ENCODE measurements around the gene CSTF1. TPM values are rescaled to one million over a fixed set of nuclear protein-coding genes. Genes with fewer than 3 reads are reported as not detected.
"Not testable (repeated sequence)": the region's sequence is repeated elsewhere in the genome, so short reads cannot be mapped to it uniquely, and the experiment has no call there.

The CSTF1 gene
- total RNA-seq, 1 experiment from 2014 or later, result 76.4 TPM

DNA sequence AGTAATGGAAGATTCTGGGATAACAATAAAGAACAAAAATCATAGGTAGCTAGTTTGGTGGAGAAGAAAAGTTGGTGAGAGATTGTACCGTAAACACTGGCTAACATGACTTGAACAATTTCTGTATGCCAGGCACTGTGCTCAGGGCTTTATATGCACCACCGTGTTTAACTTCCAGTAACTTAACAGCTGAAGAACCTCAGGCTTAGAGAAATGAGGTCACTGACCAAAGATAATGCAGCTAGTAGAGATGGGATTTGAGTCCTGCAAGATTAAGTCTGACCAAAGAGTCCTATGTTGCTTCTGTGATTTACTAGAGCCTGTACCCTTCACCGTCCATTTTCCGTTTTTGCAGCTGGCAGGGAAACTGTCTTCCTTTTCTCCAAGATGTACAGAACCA, 2.7 kb downstream of the CSTF1 start:
- in situ Hi-C loops (cut with HindIII; ENCODE audit: low sequenced_read_pairs), result no loop called here
- no peak for DNase-seq (ENCODE audit: low spot score)

DNA sequence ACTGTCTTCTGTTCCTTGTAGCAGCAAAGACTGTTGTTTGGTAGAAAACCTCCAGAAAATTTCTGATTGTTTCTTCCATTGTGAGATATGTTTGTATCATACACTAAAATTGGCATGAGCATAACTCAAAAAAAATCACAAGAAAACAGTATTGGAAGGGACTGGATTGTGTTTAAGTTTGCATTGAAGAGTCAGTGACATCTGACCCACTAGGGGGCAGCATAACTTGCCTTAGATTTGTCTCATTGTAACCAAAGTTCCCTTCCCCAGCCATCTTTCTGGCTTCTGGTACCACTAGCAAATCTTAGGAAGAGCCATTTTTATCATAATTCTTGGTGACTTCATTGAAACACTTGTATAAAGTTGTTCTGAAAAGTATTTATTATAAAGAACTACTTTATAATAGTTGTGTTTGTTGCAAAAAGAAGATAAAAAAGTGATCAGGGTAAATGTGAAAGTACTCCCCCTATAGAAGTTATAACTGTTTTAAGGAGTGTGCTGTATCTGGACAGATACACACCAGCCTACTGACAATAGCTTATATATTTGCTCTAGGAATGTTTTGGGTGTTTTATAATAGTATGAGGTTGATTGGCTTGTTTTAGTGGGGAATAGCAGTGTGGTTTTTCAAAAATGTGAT, 7.7 kb downstream of the CSTF1 start:
- DNase-seq (ENCODE audit: low spot score), result peak; percentile 41
- in situ Hi-C loops (cut with HindIII; ENCODE audit: low sequenced_read_pairs), result no loop called here

DNA sequence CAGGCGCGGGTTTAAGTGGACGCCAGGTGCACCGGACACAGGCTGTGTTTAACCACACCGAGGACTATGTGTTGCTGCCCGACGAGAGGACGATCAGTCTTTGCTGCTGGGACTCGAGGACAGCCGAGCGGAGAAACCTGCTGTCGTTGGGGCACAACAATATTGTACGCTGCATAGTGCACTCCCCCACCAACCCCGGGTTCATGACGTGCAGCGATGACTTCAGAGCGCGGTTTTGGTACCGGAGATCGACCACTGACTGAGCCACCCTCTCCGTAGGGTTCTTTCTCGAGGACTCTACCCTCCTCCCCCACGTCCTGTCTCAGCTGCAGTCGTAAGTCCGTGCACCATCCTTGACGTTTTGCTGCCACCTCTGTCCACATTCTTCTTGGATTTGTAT, 11.0 kb downstream of the CSTF1 start:
- in situ Hi-C loops (cut with HindIII; ENCODE audit: low sequenced_read_pairs), result no loop called here
- DNase-seq (ENCODE audit: low spot score), result no peak

DNA sequence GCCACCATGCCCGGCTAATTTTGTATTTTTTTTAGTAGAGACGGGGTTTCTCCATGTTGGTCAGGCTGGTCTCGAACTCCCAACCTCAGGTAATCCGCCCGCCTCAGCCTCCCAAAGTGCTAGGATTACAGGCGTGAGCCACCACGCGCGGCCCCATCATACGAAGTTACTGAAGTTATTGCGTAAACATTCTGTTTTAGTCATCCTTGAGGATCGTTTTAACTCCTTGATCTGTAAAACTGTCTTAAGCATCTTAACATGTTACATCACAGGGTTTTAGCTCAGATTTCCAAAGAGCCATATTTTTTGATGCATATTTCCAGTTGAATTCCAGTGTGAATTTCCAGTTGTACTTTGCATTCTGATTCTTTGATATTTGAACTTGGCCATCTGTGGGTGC, 12.9 kb downstream of the CSTF1 start:
- in situ Hi-C loops (cut with HindIII; ENCODE audit: low sequenced_read_pairs); DNase-seq (ENCODE audit: low spot score): not testable (repeated sequence)

DNA sequence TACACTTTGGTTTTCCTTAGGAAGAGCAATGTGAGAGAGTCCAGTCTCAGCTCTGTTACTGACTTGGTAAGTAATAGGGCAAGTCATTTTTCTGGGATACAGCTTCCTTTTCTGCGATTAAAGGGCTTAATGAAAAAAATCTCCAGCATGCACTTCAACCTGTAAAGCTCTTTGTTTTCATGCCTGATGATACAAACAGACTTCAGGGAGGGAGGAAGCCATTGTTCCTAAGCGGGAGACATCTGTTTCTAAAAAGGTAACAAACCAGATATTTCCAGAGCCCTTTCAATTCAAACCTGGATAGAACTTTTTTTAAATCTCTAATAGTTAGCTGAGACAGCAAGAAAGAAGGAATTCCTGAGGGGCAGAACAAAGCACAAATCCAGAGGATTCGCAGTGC, 14.5 kb downstream of the CSTF1 start:
- DNase-seq (ENCODE audit: low spot score), result no peak
- in situ Hi-C loops (cut with HindIII; ENCODE audit: low sequenced_read_pairs), result no loop called here

DNA sequence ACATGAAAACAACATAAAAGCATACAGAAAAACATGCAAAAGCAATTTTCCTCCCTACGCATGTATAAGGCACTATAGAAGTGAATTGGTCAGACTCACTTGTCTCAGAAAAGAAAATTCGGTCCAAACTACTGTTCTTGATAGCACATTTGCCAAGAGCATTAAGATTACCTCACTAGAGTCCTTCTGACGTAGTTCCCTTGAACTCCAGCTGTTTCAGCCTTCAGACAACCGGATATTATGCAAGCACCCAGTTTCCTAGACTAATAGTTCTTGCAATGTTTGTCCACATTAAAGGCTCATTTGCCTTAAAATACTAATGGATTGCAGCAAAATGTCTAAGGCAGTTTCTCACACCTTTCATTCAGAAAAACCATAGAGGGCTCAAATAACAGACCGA, 17.1 kb downstream of the CSTF1 start:
- in situ Hi-C loops (cut with HindIII; ENCODE audit: low sequenced_read_pairs), result no loop called here
- DNase-seq (ENCODE audit: low spot score), result no peak

DNA sequence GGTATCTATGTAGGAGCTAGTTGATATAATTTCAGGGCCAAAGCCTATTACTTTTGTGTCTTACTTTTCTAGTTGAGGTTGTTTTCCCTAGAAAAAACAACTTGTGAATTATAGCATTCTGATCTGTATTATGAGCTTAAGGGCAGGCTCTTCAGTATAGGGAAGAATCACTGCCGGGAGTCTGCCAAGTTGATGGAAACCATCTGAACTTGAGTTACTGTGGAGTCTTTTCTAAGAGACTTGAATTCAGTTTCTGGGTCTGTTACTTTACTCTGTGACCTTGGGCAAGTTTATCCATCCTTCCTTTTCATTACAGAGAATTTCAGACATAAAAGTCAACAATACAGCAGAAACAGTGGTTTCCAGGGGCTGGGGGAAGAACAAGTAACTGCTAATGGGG, 17.5 kb downstream of the CSTF1 start:
- in situ Hi-C loops (cut with HindIII; ENCODE audit: low sequenced_read_pairs), result no loop called here

DNA sequence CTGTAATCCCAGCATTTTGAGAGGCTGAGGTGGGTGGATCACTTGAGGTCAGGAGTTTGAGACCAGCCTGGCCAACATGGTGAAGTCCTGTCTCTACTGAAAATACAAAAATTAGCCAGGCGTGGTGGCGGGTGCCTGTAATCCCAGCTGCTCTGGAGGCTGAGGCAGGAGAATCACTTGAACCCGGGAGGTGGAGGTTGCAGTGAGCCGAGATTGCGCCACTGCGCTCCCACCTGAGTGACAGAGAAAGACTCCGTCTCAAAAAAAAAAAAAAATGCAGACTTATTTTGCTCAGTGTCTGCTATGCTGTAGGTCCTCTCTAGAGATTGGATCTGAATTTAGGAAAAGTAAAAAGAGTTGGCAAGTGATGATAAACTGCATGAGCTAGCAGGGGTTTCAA, 18.8 kb downstream of the CSTF1 start:
- in situ Hi-C loops (cut with HindIII; ENCODE audit: low sequenced_read_pairs); DNase-seq (ENCODE audit: low spot score): not testable (repeated sequence)

More for the DNA sequence above, 17.5 kb downstream of the CSTF1 start:
- DNase-seq (ENCODE audit: low spot score), result no peak

DNA sequence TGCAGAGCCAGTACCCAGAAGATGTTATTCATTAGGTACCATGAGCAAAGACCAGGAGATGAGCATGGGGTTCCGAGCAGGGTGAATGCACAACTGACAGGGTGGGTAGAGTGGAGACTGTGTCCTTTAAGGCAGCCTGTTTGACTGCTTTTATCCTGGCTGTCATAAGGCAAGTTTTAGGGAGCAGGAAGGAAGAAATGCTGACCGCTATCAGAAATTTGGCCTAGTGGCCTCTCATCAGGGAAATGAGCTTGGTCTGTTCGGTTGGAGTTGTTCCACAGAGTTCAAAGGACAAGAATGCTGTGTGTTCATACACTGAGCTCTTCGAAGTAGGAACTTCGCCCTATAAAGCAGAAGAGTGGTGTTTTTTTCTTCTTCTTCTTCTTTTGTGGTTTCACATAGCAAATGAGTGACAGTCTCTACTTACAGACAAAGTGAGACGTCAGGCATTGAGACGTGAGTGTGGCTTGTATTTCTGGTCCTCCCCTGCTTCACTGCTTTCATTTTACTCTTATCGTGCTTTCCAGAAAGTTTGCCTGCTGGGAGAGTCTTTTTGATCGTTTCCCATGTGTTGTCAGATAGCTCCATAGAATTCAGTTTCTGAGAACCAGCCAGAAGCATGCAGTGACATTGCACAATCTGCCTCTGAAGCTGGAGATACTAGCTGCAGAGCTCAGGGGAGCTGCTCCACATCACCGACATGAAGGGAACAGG, 19.5 kb downstream of the CSTF1 start, which contains the start of gene CASS4:
TSS of gene CASS4 (plus strand) at position 502 of the 714 bp plus-strand sequence. CDS start at position 701, 199 bp downstream.
- in situ Hi-C loops (cut with HindIII; ENCODE audit: low sequenced_read_pairs), result no loop called here

DNA sequence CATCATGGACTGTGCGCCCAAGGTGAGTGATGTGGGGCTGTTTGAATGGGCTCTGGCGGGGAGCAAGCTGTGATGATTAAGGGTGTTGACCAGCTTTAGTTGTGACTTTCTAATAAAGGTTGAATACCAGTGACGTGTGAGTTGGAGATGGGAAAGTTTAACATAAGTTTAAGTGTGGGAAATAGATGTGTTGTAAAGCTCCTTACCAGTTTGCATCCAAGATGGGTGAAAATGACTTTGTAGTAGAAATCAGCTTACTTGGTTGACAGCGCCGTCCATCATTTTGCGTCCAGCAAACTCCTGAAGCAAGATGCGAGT, 20.0 kb downstream of the CSTF1 start:
- in situ Hi-C loops (cut with HindIII; ENCODE audit: low sequenced_read_pairs), result no loop called here
- DNase-seq (ENCODE audit: low spot score), result no peak

More for the DNA sequence above, 19.5 kb downstream of the CSTF1 start, which contains the start of gene CASS4:
- DNase-seq (ENCODE audit: low spot score), result no peak

DNA sequence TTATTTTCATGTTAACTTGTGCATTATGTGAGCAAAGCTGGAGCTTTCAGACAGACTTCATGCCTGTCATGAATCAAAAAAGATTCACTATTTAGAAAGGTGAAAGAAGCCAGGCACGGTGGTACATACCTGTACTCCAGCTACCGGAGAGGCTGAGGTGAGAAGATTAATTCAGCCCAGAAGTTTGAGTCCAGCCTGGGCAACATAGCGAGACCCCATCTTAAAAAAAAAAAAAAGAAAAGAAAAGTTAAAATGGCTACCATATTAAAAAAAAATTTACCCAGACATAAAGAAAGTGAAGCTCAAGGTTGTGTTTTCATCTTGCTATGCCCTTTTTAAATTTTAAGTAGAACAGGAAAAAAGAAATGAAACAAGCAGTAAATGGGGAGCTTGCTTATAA, 20.5 kb downstream of the CSTF1 start:
- in situ Hi-C loops (cut with HindIII; ENCODE audit: low sequenced_read_pairs), result no loop called here
- no peak for DNase-seq (ENCODE audit: low spot score)

DNA sequence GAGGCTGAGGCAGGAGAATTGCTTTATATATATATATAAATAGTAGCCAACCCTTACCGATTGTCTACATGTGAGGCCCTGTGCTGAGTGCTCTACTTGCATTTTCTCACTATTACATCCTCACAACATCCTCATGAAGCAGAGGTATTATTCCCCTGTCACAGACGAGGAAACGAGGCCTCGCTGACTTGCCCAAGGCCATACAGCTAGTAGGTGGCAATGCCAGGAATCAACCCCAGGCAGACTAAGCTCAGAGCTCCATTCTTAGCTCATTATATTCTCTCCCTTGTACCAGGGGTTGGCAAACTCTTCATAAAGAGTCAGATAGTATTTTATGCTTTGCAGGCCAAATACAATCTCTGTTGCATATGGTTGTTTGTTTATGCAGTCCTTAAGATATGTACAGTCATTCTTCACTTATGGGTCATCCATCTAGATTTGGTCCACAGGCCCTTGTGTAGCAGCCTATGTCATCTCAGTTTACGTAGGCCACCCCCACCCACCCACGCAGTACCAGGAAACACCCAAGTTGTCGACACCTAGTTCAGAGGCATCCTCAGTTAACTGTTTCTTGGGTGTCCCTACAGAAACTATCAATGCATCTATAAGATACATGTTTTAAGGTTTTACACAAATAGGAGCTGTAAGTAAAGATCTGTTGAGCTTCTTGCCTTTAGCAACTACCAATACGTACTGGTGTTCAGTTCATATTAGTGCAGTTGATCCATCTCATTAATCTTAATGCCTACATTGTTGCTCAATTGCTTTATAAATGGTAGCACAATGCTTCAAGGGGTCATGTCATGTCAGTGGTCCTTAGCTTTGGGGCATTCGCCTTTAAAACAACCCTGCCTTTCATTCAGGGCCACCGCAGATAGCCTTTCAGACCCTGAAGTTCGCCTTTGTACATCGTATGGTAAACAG, 22.7 kb downstream of the CSTF1 start:
- no peak for DNase-seq (ENCODE audit: low spot score)
- in situ Hi-C loops (cut with HindIII; ENCODE audit: low sequenced_read_pairs), result no loop called here

DNA sequence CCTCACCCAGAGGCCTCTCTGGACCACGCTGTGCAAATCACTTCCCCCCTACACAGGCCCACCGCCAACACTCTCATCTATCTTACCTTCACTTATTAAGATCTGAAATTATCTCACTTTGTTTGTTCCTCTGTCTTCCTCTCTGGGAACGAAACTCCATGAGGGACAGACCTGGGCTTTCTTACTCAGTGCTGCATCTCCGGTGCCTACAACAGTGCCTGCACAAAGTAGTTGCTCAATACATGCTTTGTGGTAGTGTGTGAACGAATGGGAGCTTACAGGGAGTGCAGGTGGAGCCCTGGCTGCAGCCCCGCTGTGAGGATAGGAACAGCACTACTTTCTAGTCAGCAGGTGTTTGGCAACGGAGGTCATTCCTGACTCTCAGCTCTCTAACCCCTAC, 25.0 kb downstream of the CSTF1 start:
- in situ Hi-C loops (cut with HindIII; ENCODE audit: low sequenced_read_pairs), result no loop called here
- DNase-seq (ENCODE audit: low spot score), result no peak

DNA sequence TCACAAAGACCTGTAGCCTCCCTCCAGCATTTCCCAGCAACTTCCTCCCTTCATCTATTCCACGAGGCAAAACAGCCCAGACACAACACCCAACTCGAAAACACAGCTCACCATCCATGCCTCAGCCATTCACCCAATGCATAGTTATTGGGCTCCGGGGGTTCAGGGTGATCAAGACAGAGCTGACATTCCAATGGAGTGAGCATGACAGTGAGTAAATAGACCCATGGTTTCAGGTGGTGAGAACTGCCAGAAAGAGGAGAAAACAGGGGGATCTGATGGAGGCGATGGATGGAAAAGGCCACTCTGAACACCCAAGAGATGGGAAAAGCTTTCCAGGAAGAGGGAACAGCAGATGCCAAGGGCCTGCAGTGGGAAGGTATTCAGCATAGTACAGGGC, 25.5 kb downstream of the CSTF1 start:
- no peak for DNase-seq (ENCODE audit: low spot score)
- in situ Hi-C loops (cut with HindIII; ENCODE audit: low sequenced_read_pairs), result no loop called here

DNA sequence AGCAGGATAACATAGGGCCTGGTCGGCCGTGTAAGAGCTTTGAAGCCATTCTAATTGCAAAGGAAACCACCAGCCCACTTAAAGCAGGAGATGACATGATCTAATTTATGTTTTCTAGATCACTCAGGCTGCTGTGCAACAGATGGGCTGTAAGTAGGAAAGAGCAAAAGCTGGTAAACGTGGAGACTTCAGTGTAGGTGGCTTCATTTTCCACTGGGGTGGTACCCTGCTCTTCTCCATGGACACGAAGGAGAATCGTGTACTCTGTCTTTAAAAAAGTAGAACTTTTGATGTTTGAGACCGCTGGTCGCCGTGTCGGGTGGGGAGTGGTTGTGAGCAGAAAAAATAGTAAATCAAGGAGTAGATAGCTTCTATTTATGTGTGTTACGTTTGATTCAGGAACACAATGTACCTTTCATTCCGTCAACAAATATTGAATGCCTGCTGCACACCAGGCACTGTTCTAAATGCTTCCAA, 26.0 kb downstream of the CSTF1 start:
- in situ Hi-C loops (cut with HindIII; ENCODE audit: low sequenced_read_pairs), result no loop called here
- no peak for DNase-seq (ENCODE audit: low spot score)

DNA sequence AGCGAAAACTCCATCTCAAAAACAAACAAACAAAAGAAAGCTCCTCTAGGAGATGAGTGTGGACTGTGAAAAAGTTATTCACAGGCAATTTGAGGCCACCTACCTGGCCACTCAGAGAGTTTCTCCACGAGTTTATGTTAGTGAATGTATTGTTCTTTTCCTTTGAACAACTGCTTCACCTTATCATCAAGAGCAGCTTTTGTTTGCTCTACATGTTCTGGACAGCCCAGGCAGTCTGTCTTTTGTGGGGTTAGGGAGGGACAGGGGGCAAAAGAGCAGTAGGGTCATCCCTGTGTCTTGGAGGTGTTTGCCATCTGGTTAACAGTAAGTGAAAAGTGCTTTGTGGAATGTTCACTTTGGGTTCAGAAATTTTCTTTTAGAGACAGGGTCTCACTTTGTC, 27.6 kb downstream of the CSTF1 start:
- no peak for DNase-seq (ENCODE audit: low spot score)
- in situ Hi-C loops (cut with HindIII; ENCODE audit: low sequenced_read_pairs), result no loop called here

DNA sequence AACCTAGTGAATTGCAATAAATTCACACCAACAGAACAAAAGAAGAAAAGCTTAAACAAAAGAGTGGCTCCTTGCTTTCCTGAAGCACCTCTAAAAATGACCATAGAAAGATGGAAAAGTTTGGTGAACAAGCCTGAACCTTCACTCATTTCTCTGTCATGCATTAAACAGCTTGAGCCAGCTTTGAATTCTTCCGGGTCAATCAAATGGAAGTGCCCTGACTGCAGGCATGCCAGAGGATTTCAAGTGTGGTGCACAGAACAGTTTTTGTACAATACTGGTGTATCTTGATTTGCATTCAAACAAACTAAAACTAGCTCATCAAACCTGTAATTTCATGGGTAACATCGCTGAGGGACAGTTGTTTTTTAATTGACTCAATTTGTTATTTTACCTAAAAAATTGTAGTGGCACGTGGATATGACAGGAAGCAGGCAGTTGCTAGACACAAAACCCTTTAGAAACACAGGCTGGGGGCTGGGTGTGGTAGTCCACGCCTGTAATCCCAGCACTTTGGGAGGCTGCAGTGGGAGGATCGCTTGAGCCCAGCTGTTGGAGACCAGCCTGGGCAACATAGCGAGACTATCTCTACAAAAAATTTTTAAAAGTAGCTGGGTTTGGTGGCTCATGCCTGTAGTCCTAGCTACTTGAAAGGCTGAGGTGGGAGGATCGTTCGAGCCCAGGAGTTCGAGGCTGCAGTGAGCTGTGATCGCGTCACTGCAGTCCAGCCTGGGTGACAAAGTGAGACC, 28.7 kb downstream of the CSTF1 start:
- no peak for DNase-seq (ENCODE audit: low spot score)
- in situ Hi-C loops (cut with HindIII; ENCODE audit: low sequenced_read_pairs), result no loop called here

DNA sequence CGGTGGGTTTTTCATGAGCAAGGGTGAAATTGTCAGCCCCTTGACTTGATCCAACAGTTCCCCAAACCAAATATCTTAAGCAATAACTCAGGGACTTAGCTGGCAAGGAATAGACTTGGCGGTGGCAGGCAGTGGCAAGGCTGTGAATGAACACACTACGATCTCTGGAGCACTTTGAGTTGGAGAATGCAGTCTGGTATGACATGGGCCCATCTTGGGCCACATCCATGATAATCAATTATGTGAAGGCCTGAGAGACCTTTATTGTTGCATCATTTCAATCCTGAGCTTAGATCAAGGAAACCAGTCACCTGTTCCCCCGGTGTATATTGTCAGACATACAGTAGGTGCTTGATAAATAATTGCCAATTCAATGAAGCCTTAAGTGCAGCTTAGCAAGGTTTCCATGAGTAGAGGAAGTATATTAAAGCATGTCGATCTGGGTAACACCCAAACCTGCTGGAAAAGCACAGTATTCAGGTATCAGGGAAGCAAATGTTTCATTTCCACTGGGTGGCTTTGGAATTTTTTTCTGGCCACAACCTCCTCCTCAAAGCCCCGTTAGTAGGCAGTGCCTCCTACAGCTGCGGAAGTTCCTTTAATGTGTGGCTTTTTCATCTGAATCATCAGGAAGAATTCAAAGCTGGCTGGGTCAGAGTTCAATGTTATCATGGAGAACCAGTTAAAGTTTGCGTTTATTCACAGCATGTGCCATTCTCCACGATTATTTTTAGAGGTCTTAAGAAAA, 29.8 kb downstream of the CSTF1 start:
- in situ Hi-C loops (cut with HindIII; ENCODE audit: low sequenced_read_pairs), result no loop called here
- DNase-seq (ENCODE audit: low spot score), result no peak

DNA sequence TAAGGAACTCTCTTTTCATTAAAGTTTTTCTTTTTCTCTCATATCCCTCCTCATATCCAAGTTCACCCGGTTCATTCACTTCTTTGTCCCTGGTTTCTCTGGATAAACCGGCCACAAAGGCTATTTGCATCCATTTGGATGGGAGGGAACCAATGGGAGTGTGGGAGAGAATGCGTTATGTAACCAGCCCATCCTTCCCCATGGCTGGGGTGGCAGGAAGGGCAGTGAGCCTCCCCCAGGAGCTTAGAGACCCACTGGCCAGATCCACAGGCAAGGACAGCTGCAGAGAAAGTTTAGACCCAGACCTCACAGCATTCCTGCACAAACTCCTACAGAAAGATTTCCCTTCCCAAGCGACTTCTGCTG, 30.4 kb downstream of the CSTF1 start:
- in situ Hi-C loops (cut with HindIII; ENCODE audit: low sequenced_read_pairs), result no loop called here
- DNase-seq (ENCODE audit: low spot score), result no peak

All from G401 (cell line).